GM08714 (cell line): Measurements from ENCODE around the gene C2orf72.

ENCODE experiments used
- H3K4me3 ChIP-seq: fragments of 200-500 bp; sonication (Bioruptor generic); 2 replicates; pipeline ENCODE4 v1.5.1; 2014; ENCODE audit warnings: mild to moderate bottlenecking, low read length, inconsistent platforms
- ZNF274 ChIP-seq: IDR thresholded peaks from 2 replicates; pipeline ENCODE4 v1.6.1; 2012; ENCODE audit warnings: mild to moderate bottlenecking, low read depth, low read length

The C2orf72 gene

DNA sequence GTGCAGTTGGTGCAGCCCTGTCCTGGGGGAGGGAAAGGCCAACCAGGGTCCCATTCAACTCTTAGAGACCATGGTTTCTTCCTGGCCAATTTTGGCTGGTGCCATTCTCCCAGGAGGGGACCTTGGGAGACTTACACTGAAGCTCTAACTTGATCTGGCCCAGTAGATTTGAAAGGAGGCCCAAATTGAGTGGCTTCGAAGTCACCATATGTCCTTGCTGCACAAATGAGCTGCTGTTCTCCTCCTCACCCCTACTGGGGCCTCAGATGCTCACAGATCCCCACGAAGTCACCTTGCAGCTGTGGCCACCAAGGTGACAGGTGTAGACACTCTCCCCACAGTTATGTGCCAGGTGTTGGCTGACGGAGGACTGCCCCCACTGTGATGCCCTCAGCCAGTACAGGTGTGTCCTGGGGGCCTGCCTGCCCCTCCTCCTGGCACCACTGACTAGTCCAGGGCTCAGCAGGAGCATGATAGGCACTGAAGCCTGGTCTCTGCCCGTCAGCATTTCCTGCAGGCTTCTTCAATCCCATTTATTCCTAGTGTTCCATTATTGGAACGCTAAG, 4.7 kb upstream of the C2orf72 start:
- no peak overlapping the region for H3K4me3 ChIP-seq
- no peak for TF ChIP-seq ZNF274

DNA sequence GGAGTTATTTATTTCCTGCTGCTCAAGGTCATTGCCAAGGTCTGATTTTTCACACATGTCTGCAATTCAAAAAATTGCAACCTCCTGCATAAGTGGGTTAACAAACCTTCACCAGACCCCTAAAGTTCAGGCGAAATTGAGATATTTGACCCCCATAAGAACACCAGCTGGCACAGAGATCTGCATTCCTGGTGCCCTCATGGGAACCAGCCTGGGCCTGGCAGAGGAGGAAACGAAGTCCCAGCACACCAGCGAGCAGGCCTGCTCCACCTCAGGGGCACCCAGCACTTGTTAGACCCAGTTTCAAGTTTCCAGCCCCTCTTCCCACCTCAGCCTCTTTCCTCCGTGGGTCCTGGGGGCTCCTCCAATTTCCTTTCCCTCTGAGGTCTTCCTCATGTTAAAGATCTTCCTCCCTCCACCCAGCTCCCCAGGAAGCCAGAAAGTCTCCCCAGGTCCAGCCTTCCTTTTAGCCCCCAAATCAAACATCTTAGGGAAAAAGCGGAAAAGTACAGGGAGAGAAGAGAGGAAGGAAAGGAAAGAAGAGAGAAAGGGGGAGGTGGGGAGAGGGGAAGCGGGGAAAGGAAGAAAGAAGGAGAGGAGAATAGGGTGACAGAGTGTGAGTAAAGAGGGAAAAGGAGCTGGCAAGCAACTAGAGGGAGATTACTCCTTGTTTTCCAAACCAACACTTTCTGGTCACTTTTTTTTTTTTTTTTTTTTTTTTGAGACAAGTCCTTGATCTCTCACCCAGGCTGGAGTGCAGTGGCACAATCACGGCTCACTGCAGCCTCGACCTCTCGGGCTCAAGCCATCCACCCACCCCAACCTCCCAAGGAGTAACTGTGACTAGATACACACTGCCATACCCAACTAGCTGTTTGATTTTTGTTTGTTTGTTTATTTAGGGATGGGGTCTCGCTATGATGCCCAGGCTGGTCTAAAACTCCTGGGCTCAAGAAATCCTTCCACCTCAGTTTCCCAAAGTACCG, 3.9 kb upstream of the C2orf72 start:
- no peak for TF ChIP-seq ZNF274
- no peak overlapping the region for H3K4me3 ChIP-seq

DNA sequence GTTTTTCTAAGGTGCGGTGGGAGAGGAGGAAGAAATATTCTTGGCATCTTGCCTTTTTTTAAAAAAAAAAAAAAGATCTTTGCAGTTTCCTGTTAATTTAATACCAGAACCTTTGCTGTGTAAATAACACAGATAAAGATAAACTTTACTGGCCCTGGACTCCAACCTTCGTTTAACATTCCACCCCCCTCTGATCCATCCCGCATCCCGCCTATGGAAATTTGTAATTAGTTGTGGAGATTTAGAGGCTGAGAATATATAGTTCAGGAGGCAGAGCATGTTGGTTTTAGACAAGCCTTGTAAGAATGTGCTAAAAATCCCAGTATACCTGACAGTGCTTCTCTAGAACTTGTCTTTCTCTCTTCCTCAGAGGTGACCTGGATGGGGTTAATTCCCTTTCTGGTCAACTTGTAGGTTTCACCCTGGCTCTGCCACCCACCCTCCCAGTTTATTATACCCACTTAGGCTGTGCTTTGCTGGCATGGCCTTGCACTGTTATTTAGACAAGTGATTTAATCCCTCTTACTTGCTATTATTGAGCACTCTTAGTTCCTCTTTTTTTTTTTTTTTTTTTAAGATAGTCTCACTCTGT, 2.9 kb upstream of the C2orf72 start:
- TF ChIP-seq ZNF274, result no peak
- no peak overlapping the region for H3K4me3 ChIP-seq

DNA sequence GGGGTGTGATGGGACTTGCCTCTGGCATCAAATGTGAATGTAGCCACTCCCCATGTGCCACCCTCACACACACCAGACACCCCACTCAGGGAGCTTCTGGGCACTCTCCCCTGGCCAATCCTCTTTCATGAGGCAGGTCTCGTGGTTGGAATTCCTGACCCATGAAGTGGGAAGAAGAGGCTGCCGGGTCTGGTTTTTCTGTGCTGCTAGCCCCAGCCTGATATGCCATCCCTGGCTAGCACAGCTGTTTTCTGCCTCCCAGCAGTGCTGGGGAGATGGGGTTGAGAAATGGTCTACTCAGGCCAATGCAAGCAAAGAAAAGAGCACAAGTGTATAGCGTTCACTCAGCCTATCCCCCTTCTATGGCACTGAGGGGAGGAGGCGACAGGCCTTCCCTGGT, 1.2 kb upstream of the C2orf72 start:
- TF ChIP-seq ZNF274, result no peak
- no peak overlapping the region for H3K4me3 ChIP-seq

GRCh38 chr2:231036578-231037106, 681 bp upstream of the C2orf72 start:
- no peak for TF ChIP-seq ZNF274
- H3K4me3 ChIP-seq, result no peak overlapping the region

GRCh38 chr2:231037731-231038482, 584 bp downstream of the C2orf72 start:
- H3K4me3 ChIP-seq, result peak overlapping the region; percentile 44; the same call in 1 of the 2 replicates
- no peak for TF ChIP-seq ZNF274

- no peak for TF ChIP-seq ZNF274
- H3K4me3 ChIP-seq, result no peak overlapping the region
Measured at GRCh38 chr2:231038483-231039293, 1.4 kb downstream of the C2orf72 start.

- TF ChIP-seq ZNF274, result no peak
- no peak overlapping the region for H3K4me3 ChIP-seq
Measured at GRCh38 chr2:231039294-231039664, 2.0 kb downstream of the C2orf72 start.

DNA sequence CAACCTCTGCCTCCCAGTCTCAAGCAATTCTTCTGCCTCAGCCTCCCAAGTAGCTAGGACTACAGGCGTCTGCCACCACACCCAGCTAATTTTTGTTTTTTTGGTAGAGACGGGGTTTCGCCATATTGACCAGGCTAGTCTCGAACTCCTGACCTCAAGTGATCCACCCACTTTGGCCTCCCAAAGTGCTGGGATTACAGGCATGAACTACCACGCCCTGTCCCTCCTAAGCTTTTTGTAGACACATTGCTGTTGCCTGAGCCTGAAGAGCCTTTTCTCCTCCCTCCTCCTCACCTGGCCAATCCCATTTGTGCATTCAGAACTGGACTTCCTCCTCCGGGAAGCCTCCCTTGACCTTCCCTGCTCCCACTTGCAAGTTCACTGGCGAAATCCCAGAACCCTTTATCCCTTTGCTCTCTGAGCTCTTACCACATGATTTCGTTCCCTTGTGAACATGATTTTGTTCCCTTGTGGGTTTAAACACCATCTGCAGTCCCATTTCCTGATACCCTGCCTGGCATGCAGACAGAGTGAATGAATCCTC, 2.6 kb downstream of the C2orf72 start:
- no peak overlapping the region for H3K4me3 ChIP-seq
- TF ChIP-seq ZNF274, result no peak

DNA sequence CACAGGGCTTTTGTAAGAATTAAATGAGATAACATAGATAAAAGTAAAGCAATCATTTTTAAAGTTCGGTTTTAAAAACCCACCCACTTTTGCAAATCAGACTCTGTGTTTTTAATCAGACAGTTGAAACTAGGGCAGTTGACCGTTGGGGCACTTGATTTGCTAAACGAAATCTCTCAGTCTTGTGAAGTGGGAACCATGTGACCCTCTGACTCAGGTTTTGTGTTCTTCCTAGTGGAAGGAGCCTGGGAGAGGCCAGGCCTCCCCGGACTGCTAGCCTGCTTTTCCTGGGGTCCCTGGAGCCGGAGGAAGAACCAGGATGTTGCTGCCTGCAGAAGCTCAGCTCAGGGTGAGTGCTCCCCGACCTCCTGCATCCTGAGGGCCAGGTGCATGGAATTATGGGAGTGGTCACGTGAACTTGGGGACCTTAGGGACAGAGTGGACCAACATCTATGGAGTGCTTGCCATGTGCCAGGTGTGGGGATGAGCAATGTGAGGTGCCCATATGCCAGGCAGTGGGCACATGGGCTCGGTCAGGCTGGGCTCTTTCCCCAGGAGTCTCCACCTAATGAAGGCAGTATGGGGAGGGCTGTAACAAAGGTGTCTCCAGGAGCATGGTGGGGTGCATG, 3.9 kb downstream of the C2orf72 start:
- no peak for TF ChIP-seq ZNF274
- no peak overlapping the region for H3K4me3 ChIP-seq

DNA sequence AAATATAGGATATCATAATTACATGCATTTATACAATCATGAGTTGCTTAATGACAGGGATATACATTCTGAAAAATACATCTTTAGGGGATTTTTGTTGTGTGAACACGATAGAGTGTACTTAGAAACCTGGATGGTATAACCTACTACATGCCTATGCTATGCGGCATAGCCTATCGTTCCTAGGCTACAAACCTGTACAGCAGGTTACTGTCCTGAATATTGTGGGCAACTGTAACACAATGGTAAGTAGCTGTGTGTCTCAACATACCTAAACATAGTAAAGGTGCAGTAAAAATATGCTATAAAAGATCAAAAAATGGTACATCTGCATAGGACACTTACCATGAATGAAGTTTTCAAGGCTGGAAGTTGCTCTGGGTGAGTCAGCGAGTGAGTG, 6.5 kb downstream of the C2orf72 start:
- H3K4me3 ChIP-seq, result no peak overlapping the region
- TF ChIP-seq ZNF274, result no peak

DNA sequence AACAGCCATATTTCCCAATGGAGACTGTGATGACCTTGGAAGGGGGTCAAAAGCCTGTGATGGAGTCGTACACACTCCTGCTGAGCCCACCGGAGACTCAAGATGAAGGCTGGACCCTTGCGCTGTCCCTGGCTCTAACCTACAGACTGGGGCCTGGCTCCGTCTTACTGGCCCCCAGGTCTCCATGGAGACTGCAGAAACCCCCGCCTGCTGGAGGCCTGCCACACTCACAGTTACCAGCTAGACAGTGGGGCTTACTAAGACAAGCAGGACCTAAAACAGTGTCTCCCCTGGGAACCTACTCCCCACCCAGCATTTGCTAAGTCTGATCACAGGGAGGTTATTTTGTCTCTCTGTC, 9.6 kb downstream of the C2orf72 start:
- TF ChIP-seq ZNF274, result no peak
- H3K4me3 ChIP-seq, result no peak overlapping the region
